ENCODE measurements around the gene SNX2.

SNX2 gene

DNA sequence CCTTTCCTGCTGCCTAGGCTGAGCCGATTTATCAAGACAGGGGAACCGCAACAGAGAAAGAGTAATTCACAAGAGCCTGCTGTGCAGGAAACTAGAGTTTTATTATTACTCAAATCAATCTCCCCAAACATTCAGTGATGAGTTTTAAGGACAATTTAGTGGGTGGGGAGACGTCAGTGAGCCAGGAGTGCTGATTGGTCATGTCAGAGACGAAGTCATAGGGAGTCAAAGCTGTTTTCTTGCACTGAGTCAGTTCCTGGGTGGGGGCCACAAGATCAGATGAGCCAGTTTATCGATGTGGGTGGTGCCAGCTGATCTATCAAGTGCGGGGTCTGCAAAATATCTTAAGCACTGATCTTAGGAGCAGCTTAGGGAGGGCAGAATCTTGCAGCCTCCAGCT is 89.5 kb downstream of the SNX2 start:
- DNase-seq (ENCODE audit: low read depth) = no peak
- H3K4me3 ChIP-seq (ENCODE audit: low read depth, low read length) = no peak overlapping the region
- TF ChIP-seq, protein P1, sequence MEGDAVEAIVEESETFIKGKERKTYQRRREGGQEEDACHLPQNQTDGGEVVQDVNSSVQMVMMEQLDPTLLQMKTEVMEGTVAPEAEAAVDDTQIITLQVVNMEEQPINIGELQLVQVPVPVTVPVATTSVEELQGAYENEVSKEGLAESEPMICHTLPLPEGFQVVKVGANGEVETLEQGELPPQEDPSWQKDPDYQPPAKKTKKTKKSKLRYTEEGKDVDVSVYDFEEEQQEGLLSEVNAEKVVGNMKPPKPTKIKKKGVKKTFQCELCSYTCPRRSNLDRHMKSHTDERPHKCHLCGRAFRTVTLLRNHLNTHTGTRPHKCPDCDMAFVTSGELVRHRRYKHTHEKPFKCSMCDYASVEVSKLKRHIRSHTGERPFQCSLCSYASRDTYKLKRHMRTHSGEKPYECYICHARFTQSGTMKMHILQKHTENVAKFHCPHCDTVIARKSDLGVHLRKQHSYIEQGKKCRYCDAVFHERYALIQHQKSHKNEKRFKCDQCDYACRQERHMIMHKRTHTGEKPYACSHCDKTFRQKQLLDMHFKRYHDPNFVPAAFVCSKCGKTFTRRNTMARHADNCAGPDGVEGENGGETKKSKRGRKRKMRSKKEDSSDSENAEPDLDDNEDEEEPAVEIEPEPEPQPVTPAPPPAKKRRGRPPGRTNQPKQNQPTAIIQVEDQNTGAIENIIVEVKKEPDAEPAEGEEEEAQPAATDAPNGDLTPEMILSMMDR (IDR thresholded peaks at IDR 0.05; ENCODE audit: low read depth, low read length, missing control alignments) = no peak

- no peak overlapping the region for H3K4me3 ChIP-seq (ENCODE audit: low read depth, low read length)
- no peak for DNase-seq (ENCODE audit: low read depth)
- TF ChIP-seq, protein P1 (IDR thresholded peaks at IDR 0.05; ENCODE audit: low read depth, low read length, missing control alignments) = no peak
These were observed 90.0 kb downstream of the SNX2 start for GRCh38 chr5:122864842-122865241.

GRCh38 chr5:122870219-122870856 is 95.5 kb downstream of the SNX2 start:
- DNase-seq (ENCODE audit: low read depth) = no peak
- no peak overlapping the region for H3K4me3 ChIP-seq (ENCODE audit: low read depth, low read length)
- TF ChIP-seq, protein P1 (IDR thresholded peaks at IDR 0.05; ENCODE audit: low read depth, low read length, missing control alignments) = no peak

DNA sequence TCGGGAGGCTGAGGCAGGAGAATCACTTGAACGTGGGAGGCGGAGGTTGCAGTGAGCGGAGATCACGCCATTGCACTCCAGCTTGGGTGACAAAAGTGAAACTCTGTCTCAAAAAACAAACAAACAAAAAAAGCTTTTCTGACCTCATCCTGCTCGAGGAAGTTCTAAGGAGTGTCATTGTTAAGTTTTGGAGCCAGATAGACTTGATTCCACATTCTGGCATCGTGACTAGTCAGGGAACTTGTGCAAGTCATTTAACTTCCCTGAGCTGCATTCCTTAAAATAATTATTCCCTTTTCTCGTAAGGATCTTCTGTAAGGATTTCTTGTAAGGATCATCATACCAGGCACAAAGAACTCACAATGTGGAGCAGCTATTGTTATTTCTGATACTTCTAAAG is 96.8 kb downstream of the SNX2 start:
- no peak overlapping the region for H3K4me3 ChIP-seq (ENCODE audit: low read depth, low read length)
- TF ChIP-seq, protein P1 (IDR thresholded peaks at IDR 0.05; ENCODE audit: low read depth, low read length, missing control alignments) = no peak
- DNase-seq (ENCODE audit: low read depth) = no peak

DNA sequence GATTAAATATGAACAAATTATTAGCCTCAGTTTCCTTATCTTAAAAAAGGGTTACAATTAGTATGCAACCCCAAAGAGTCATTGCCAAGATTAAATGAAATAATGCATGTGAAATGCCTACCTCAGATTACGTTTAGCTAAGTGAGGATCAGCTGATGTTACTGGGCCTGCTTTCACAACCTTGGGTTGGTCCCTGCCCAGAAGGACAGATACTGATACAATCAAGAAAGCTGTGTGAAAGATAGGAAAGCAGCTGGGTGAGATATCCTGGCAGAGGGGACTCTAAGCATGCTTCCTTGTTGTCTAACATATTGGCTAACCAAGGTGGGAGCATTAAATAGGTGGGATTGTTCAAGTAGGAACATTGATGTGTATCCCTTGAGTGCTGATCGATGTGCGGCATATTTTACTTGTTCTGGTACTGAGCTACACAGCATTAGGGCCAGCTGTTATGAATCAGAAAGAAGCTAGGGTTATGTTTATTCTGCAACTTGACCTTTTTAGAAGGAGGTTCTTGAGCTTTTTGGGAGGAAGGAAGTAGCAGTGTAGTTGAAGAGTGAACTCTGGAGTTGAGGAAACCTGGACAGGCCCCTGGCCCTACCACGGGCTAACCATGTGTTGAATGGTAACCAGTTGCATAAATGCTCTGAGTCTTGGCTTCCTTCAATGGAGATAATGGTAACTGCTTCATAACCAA is 99.4 kb downstream of the SNX2 start:
- H3K4me3 ChIP-seq (ENCODE audit: low read depth, low read length) = no peak overlapping the region
- no peak for DNase-seq (ENCODE audit: low read depth)
- TF ChIP-seq, protein P1 (IDR thresholded peaks at IDR 0.05; ENCODE audit: low read depth, low read length, missing control alignments) = no peak

- no peak overlapping the region for H3K4me3 ChIP-seq (ENCODE audit: low read depth, low read length)
- TF ChIP-seq, protein P1 (IDR thresholded peaks at IDR 0.05; ENCODE audit: low read depth, low read length, missing control alignments) = no peak
- no peak for DNase-seq (ENCODE audit: low read depth)
These were observed 102.6 kb downstream of the SNX2 start for GRCh38 chr5:122877518-122877917.

GRCh38 chr5:122879076-122879475 is 104.2 kb downstream of the SNX2 start:
- no peak for DNase-seq (ENCODE audit: low read depth)
- H3K4me3 ChIP-seq (ENCODE audit: low read depth, low read length) = no peak overlapping the region
- TF ChIP-seq, protein P1 (IDR thresholded peaks at IDR 0.05; ENCODE audit: low read depth, low read length, missing control alignments) = no peak
